ENCODE measurements around the gene ETS1. TPM values are rescaled to one million over a fixed set of nuclear protein-coding genes. Genes with fewer than 3 reads are reported as not detected.

ETS1 gene
- total and polyA plus RNA-seq, 2 experiments from 2014 or later: 25.6 to 52.6 TPM

DNA sequence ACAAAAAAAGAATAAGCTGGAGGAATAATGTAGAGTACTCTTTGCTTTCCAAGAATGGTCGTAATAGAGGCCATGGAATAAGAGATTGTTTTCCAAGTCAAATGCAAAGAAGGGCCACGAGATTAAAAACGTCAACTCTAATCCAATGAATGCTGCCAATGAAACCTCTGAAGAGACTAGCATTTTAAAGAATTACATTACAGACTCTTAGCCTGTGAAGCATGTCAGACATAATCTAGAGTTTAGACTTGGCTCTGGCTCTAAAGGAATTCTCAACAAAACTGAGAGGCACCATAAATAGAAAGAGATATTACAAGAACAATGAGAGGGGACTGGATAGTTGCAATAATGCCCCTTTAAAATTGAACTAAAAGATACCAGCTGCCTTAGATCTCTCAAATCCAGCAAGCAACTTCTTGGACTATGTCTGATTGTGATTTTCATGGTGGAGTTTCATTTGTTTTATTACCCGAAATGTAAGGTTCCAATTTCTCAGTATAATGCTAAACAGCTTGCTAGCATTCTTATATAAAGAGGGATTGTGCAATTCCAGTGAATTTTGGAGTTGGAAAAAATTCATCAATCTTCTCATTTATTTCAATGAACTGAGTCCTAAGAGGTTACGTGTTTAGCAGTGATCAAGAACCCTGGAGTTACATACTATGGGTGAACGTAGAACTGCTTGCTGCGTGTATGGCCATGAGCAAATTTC lies 5.6 kb downstream of the ETS1 start:
- H3K36me3 ChIP-seq (ENCODE audit: insufficient read depth): no peaks in the 10 kb centered on the region
- Mint-ChIP-seq H3K9me3 (no peaks in the 10 kb centered on the region), H3K4me3 (peak overlapping the region; percentile 22; the same call in 1 of the 3 replicates), H3K27me3 (ENCODE audit: insufficient read depth, low read depth, poor library complexity) (peaks cover 6% of the 10 kb centered on the region), H3K4me1 (peaks cover 88% of the 10 kb centered on the region), H3K27ac (peak overlapping the region; percentile 63), H3K36me3 (ENCODE audit: low read depth) (peaks cover 4% of the 10 kb centered on the region; the same call in 2 of the 3 replicates)
- no peaks in the 10 kb centered on the region for H4K20me1 ChIP-seq (replicated peaks; ENCODE audit: insufficient read depth)
- no peak for ATAC-seq
- peak overlapping the region; percentile 87 for H3K4me2 ChIP-seq
- H2AFZ ChIP-seq: no peak overlapping the region
- H3K9me2 ChIP-seq (ENCODE audit: insufficient read depth): no peaks in the 10 kb centered on the region
- TF ChIP-seq EZH2phosphoT487 (IDR thresholded peaks at IDR 0.05; ENCODE audit: unreplicated experiment) (no peak), POLR2AphosphoS5 (IDR thresholded peaks at IDR 0.05; ENCODE audit: low read depth) (no peak), ZNF114 (CRISPR knock-in tag; IDR thresholded peaks at IDR 0.05) (no peak)
- TF ChIP-seq, protein P1, sequence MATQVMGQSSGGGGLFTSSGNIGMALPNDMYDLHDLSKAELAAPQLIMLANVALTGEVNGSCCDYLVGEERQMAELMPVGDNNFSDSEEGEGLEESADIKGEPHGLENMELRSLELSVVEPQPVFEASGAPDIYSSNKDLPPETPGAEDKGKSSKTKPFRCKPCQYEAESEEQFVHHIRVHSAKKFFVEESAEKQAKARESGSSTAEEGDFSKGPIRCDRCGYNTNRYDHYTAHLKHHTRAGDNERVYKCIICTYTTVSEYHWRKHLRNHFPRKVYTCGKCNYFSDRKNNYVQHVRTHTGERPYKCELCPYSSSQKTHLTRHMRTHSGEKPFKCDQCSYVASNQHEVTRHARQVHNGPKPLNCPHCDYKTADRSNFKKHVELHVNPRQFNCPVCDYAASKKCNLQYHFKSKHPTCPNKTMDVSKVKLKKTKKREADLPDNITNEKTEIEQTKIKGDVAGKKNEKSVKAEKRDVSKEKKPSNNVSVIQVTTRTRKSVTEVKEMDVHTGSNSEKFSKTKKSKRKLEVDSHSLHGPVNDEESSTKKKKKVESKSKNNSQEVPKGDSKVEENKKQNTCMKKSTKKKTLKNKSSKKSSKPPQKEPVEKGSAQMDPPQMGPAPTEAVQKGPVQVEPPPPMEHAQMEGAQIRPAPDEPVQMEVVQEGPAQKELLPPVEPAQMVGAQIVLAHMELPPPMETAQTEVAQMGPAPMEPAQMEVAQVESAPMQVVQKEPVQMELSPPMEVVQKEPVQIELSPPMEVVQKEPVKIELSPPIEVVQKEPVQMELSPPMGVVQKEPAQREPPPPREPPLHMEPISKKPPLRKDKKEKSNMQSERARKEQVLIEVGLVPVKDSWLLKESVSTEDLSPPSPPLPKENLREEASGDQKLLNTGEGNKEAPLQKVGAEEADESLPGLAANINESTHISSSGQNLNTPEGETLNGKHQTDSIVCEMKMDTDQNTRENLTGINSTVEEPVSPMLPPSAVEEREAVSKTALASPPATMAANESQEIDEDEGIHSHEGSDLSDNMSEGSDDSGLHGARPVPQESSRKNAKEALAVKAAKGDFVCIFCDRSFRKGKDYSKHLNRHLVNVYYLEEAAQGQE (IDR thresholded peaks at IDR 0.05; ENCODE audit: unreplicated experiment): no peak
- TF ChIP-seq, protein P2, sequence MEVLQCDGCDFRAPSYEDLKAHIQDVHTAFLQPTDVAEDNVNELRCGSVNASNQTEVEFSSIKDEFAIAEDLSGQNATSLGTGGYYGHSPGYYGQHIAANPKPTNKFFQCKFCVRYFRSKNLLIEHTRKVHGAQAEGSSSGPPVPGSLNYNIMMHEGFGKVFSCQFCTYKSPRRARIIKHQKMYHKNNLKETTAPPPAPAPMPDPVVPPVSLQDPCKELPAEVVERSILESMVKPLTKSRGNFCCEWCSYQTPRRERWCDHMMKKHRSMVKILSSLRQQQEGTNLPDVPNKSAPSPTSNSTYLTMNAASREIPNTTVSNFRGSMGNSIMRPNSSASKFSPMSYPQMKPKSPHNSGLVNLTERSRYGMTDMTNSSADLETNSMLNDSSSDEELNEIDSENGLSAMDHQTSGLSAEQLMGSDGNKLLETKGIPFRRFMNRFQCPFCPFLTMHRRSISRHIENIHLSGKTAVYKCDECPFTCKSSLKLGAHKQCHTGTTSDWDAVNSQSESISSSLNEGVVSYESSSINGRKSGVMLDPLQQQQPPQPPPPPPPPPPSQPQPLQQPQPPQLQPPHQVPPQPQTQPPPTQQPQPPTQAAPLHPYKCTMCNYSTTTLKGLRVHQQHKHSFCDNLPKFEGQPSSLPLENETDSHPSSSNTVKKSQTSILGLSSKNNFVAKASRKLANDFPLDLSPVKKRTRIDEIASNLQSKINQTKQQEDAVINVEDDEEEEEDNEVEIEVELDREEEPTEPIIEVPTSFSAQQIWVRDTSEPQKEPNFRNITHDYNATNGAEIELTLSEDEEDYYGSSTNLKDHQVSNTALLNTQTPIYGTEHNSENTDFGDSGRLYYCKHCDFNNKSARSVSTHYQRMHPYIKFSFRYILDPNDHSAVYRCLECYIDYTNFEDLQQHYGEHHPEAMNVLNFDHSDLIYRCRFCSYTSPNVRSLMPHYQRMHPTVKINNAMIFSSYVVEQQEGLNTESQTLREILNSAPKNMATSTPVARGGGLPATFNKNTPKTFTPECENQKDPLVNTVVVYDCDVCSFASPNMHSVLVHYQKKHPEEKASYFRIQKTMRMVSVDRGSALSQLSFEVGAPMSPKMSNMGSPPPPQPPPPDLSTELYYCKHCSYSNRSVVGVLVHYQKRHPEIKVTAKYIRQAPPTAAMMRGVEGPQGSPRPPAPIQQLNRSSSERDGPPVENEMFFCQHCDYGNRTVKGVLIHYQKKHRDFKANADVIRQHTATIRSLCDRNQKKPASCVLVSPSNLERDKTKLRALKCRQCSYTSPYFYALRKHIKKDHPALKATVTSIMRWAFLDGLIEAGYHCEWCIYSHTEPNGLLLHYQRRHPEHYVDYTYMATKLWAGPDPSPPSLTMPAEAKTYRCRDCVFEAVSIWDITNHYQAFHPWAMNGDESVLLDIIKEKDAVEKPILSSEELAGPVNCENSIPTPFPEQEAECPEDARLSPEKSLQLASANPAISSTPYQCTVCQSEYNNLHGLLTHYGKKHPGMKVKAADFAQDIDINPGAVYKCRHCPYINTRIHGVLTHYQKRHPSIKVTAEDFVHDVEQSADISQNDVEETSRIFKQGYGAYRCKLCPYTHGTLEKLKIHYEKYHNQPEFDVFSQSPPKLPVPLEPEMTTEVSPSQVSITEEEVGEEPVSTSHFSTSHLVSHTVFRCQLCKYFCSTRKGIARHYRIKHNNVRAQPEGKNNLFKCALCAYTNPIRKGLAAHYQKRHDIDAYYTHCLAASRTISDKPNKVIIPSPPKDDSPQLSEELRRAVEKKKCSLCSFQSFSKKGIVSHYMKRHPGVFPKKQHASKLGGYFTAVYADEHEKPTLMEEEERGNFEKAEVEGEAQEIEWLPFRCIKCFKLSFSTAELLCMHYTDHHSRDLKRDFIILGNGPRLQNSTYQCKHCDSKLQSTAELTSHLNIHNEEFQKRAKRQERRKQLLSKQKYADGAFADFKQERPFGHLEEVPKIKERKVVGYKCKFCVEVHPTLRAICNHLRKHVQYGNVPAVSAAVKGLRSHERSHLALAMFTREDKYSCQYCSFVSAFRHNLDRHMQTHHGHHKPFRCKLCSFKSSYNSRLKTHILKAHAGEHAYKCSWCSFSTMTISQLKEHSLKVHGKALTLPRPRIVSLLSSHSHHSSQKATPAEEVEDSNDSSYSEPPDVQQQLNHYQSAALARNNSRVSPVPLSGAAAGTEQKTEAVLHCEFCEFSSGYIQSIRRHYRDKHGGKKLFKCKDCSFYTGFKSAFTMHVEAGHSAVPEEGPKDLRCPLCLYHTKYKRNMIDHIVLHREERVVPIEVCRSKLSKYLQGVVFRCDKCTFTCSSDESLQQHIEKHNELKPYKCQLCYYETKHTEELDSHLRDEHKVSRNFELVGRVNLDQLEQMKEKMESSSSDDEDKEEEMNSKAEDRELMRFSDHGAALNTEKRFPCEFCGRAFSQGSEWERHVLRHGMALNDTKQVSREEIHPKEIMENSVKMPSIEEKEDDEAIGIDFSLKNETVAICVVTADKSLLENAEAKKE (CRISPR knock-in tag; IDR thresholded peaks at IDR 0.05): no peak
- TF ChIP-seq, protein P3, sequence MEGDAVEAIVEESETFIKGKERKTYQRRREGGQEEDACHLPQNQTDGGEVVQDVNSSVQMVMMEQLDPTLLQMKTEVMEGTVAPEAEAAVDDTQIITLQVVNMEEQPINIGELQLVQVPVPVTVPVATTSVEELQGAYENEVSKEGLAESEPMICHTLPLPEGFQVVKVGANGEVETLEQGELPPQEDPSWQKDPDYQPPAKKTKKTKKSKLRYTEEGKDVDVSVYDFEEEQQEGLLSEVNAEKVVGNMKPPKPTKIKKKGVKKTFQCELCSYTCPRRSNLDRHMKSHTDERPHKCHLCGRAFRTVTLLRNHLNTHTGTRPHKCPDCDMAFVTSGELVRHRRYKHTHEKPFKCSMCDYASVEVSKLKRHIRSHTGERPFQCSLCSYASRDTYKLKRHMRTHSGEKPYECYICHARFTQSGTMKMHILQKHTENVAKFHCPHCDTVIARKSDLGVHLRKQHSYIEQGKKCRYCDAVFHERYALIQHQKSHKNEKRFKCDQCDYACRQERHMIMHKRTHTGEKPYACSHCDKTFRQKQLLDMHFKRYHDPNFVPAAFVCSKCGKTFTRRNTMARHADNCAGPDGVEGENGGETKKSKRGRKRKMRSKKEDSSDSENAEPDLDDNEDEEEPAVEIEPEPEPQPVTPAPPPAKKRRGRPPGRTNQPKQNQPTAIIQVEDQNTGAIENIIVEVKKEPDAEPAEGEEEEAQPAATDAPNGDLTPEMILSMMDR (conservative IDR thresholded peaks at IDR 0.05; ENCODE audit: low read depth in 2 of 2): no peak
- H3K27me3 ChIP-seq (ENCODE audit: insufficient read depth): no peaks in the 10 kb centered on the region
- peaks cover 78% of the 10 kb centered on the region for H3K4me1 ChIP-seq (ENCODE audit: insufficient read depth)
- H3F3A ChIP-seq (replicated peaks; ENCODE audit: low read depth): no peaks in the 10 kb centered on the region
- no peak for DNase-seq (ENCODE audit: low spot score)
- H3K27ac ChIP-seq (ENCODE audit: low read depth): peak overlapping the region; percentile 73
- H3K4me3 ChIP-seq: peak overlapping the region; percentile 71
- H3K79me2 ChIP-seq (replicated peaks; ENCODE audit: insufficient read depth): peaks cover 88% of the 10 kb centered on the region
